ENCODE measurements around the gene CDON. TPM values are rescaled to one million over a fixed set of nuclear protein-coding genes. Genes with fewer than 3 reads are reported as not detected.

Gene CDON
- total and polyA plus RNA-seq, 4 experiments from 2014 or later = 0.03 to 3.1 (median 1.6) TPM

DNA sequence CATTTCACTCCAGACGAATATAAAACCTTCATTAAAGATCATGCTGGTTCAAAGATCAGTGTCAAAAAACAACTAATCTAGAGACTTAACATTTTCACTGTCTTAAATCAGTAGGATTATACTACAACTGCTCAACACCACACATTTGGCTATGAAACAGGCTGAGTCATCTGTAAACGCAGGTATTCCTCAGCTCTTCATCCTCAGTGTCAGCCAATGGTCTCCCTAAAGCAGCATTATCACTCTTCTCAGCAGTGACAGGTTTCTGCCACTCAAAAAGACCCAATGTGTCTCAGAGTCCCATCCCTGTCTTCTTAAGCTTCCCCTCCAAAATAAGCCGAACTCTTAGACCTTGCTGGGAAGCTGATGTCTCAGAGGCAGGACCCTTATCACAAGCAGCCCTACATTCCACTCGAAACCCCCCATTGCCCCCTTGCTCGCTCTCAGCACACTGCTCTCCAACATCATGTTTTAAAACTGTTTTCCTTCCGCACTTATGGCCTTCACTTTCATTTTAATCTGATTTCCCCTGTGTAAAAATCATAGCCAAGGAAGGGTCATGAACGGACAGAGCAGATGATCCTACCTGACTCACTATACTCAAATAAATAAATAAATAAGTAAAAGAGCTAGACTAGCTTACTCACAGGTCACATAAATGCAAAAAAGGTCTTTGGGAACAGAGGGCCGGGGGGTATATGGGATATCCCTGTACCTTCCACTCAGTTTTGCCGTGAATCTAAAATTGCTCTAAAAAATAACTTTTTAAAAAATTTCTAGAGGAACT lies 23.0 kb downstream of the CDON start:
- no peak overlapping the region for H3K4me3 ChIP-seq (ENCODE audit: low read length in 2 of 2)
- H3K27ac ChIP-seq (ENCODE audit: low read depth, low read length) = no peak overlapping the region
- no peaks in the 10 kb centered on the region for H3K27me3 ChIP-seq (ENCODE audit: insufficient read depth, low read length)
- no peak overlapping the region for H3K4me3 Mint-ChIP-seq
- H3K4me1 Mint-ChIP-seq = no peaks in the 10 kb centered on the region
- no peak overlapping the region for H3K27ac Mint-ChIP-seq
- no peaks in the 10 kb centered on the region for H3K36me3 Mint-ChIP-seq
- no peaks in the 10 kb centered on the region for H3K36me3 ChIP-seq (ENCODE audit: insufficient read depth, low read length)
- H3K9me3 Mint-ChIP-seq = no peaks in the 10 kb centered on the region
- no peaks in the 10 kb centered on the region for H3K4me1 ChIP-seq (ENCODE audit: insufficient read depth, low read length)
- peaks cover 2% of the 10 kb centered on the region in 2 donors for H3K27me3 Mint-ChIP-seq
- intact Hi-C loops (cut with micrococcal nuclease) = no loop called here
- no peak for DNase-seq
- POLR2A ChIA-PET (ENCODE audit: partially characterized antibody) = no interaction called here
- CTCF ChIA-PET (ENCODE audit: partially characterized antibody) = interaction anchor here (1.3 to 1.8 kb wide), 2 partner anchors 10 to 96 kb away, joined by 3 to 4 read pairs; no protein-coding TSS in a partner anchor
- no peaks in the 10 kb centered on the region for H3K9me3 ChIP-seq (ENCODE audit: control insufficient read depth in 1 of 2, low read length in 2 of 2)

DNA sequence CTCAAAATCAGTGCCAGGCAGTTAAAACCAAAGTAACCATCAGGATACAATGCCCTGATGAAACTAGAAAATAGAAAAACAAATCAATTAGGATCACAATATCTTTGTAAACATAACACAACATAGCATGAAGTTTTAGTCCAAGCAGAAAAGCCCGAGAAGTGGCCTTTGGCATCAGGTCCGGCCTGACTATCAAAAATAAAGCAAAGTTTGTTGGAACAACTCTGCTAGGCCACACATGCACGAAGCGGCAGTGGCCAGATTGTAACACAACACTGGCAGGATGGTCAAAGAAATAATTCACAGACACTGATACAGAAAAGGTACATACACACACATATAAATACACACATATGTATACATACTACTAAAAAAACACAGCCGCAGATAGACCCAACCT lies 26.9 kb downstream of the CDON start:
- Mint-ChIP-seq H3K27me3 (peaks cover 1 to 6% of the 10 kb centered on the region in 2 donors), H3K36me3 (no peaks in the 10 kb centered on the region), H3K4me3 (no peak overlapping the region), H3K9me3 (no peaks in the 10 kb centered on the region), H3K27ac (no peak overlapping the region), H3K4me1 (no peaks in the 10 kb centered on the region)
- Histone ChIP-seq H3K36me3 (ENCODE audit: insufficient read depth, low read length) (no peaks in the 10 kb centered on the region), H3K27me3 (ENCODE audit: insufficient read depth, low read length) (no peaks in the 10 kb centered on the region), H3K4me3 (ENCODE audit: low read length in 2 of 2) (no peak overlapping the region), H3K27ac (ENCODE audit: low read depth, low read length) (no peak overlapping the region), H3K9me3 (ENCODE audit: control insufficient read depth in 1 of 2, low read length in 2 of 2) (no peaks in the 10 kb centered on the region), H3K4me1 (ENCODE audit: insufficient read depth, low read length) (no peaks in the 10 kb centered on the region)
- DNase-seq = no peak
- POLR2A ChIA-PET (ENCODE audit: partially characterized antibody) = no interaction called here
- intact Hi-C loops (cut with micrococcal nuclease) = no loop called here
- CTCF ChIA-PET (ENCODE audit: partially characterized antibody) = no interaction called here

DNA sequence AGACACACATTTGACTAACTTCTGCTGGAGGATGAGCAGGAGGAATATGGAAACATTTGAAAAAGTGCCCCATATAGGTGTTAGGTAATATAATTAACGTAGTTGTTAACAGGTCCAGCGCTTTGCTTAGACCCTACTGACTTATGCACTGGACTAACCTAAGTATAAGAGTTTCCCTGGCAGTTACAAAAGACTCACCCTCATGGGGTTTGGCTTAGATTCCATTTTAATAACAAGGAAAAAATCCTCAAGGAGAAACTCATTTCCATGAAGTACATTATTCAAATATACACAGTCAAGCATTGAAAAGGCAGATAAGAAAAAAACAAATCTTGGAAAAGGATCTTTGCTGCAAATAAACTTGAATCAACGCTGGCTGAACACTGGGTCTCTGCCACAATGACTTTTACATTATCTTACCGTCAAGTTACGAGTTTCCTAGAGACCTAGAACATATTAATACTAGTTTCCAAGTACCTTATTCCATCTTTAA lies 27.7 kb downstream of the CDON start:
- no peaks in the 10 kb centered on the region for H3K36me3 Mint-ChIP-seq
- no peaks in the 10 kb centered on the region for H3K9me3 Mint-ChIP-seq
- H3K27ac Mint-ChIP-seq = no peak overlapping the region
- H3K36me3 ChIP-seq (ENCODE audit: insufficient read depth, low read length) = no peaks in the 10 kb centered on the region
- no peaks in the 10 kb centered on the region for H3K4me1 Mint-ChIP-seq
- no peak for DNase-seq
- no peaks in the 10 kb centered on the region for H3K9me3 ChIP-seq (ENCODE audit: control insufficient read depth in 1 of 2, low read length in 2 of 2)
- no peak overlapping the region for H3K27ac ChIP-seq (ENCODE audit: low read depth, low read length)
- no peak overlapping the region for H3K4me3 ChIP-seq (ENCODE audit: low read length in 2 of 2)
- H3K27me3 Mint-ChIP-seq = peaks cover 1 to 6% of the 10 kb centered on the region in 2 donors
- H3K4me3 Mint-ChIP-seq = no peak overlapping the region
- ChIA-PET CTCF (ENCODE audit: partially characterized antibody) (interaction anchor here (0.5 kb wide), 1 partner anchor 470 kb away, joined by 3 read pairs; no protein-coding TSS in a partner anchor), POLR2A (ENCODE audit: partially characterized antibody) (no interaction called here)
- no peaks in the 10 kb centered on the region for H3K4me1 ChIP-seq (ENCODE audit: insufficient read depth, low read length)
- intact Hi-C loops (cut with micrococcal nuclease) = no loop called here
- H3K27me3 ChIP-seq (ENCODE audit: insufficient read depth, low read length) = no peaks in the 10 kb centered on the region

DNA sequence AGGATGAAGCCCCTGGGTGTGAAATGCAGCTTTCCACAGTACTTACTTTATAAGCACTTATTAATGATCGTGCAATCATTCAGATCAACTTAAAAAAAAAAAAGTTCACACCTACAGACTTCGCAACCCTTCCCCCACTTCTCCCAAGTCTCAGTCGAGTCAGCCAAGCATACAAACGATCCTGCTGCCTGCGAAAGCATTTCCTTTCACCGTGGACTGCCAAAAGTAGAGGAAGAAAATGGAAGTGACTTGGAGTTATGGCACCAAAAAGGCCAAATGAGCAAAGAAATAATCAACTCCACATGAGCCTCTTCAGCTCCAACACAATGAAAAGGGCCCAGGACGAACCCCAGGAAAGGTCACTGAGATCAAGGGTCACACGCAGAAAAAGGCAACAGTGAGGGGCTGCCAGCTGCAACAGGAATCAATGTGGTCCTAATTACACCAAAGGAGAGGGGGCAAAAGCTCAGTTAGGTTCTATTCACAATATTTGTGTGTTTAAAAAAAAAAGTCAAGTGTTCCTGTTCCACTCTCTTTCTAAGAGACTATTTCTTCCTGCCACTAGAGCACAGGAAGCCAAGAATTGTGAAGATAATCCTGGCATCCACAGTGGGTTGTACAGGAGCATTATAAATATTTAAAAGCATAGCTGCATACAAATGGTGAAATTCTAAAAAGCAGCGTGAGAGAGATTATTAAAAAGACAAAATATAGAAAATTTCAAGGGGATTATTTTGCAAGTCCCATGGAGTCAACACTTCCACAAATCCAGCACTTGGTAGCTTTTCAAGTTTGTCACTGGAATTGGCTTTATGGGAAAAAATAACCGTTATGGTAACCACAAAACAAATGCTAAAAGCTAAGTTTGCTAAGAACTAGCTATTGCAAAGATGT lies 28.4 kb downstream of the CDON start:
- Mint-ChIP-seq H3K4me1 (no peaks in the 10 kb centered on the region), H3K27me3 (peaks cover 1 to 10% of the 10 kb centered on the region in 2 donors), H3K27ac (no peak overlapping the region), H3K36me3 (no peaks in the 10 kb centered on the region), H3K9me3 (no peaks in the 10 kb centered on the region), H3K4me3 (no peak overlapping the region)
- CTCF ChIA-PET (ENCODE audit: partially characterized antibody) = interaction anchor here (0.5 kb wide), 1 partner anchor 469 kb away, joined by 3 read pairs; no protein-coding TSS in a partner anchor
- intact Hi-C loops (cut with micrococcal nuclease) = no loop called here
- H3K4me1 ChIP-seq (ENCODE audit: insufficient read depth, low read length) = no peaks in the 10 kb centered on the region
- POLR2A ChIA-PET (ENCODE audit: partially characterized antibody) = no interaction called here
- no peak overlapping the region for H3K4me3 ChIP-seq (ENCODE audit: low read length in 2 of 2)
- DNase-seq = no peak
- no peak overlapping the region for H3K27ac ChIP-seq (ENCODE audit: low read depth, low read length)
- no peaks in the 10 kb centered on the region for H3K36me3 ChIP-seq (ENCODE audit: insufficient read depth, low read length)
- no peaks in the 10 kb centered on the region for H3K27me3 ChIP-seq (ENCODE audit: insufficient read depth, low read length)
- H3K9me3 ChIP-seq (ENCODE audit: control insufficient read depth in 1 of 2, low read length in 2 of 2) = no peaks in the 10 kb centered on the region

DNA sequence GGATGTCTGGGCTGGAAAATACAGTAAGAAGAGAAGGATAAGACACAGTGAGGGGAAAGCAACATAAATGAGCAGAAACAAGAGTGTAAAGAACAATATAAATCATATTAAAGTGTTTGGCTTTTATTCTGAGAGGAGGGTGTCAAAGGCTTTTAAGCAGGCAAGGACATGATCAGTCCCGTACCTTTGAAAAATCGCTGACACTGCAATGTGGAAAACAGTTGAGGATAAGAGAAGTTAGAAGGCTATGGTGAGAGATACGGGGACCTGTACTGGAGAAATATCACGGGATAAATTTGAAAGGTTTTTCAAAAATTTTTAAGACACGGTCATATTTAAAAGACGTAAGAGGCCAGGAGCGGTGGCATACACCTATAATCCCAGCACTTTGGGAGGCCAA lies 30.3 kb downstream of the CDON start:
- H3K9me3 ChIP-seq (ENCODE audit: control insufficient read depth in 1 of 2, low read length in 2 of 2) = no peaks in the 10 kb centered on the region
- Mint-ChIP-seq H3K36me3 (no peaks in the 10 kb centered on the region), H3K27ac (no peak overlapping the region), H3K27me3 (peaks cover 1 to 7% of the 10 kb centered on the region in 2 donors), H3K4me3 (no peak overlapping the region), H3K4me1 (no peaks in the 10 kb centered on the region), H3K9me3 (no peaks in the 10 kb centered on the region)
- ChIA-PET POLR2A (ENCODE audit: partially characterized antibody) (no interaction called here), CTCF (ENCODE audit: partially characterized antibody) (no interaction called here)
- H3K27me3 ChIP-seq (ENCODE audit: insufficient read depth, low read length) = no peaks in the 10 kb centered on the region
- H3K36me3 ChIP-seq (ENCODE audit: insufficient read depth, low read length) = no peaks in the 10 kb centered on the region
- H3K4me1 ChIP-seq (ENCODE audit: insufficient read depth, low read length) = no peaks in the 10 kb centered on the region
- intact Hi-C loops (cut with micrococcal nuclease) = no loop called here
- no peak overlapping the region for H3K4me3 ChIP-seq (ENCODE audit: low read length in 2 of 2)
- DNase-seq = no peak
- no peak overlapping the region for H3K27ac ChIP-seq (ENCODE audit: low read depth, low read length)

DNA sequence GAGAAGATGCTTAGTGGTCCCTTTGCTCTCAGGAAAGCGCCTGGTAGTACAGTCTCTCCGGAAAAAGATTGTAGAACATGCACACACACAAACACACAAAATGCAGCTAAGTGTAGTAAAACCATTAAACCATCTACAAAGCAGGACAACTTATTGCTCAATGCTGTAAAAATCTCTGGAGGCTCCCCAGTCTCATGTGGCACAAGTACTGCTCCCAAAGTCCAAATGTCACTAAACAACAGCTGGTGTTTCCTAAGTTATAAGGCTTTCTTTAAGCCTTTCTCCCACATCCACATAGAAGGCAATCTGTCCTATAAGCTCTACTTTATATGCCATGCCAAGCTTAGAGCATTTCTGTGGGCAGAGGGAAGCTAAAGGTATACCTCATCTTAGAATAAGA lies 32.9 kb downstream of the CDON start:
- no peak for DNase-seq
- no peak overlapping the region for H3K27ac ChIP-seq (ENCODE audit: low read depth, low read length)
- ChIA-PET POLR2A (ENCODE audit: partially characterized antibody) (no interaction called here), CTCF (ENCODE audit: partially characterized antibody) (no interaction called here)
- no peaks in the 10 kb centered on the region for H3K36me3 Mint-ChIP-seq
- intact Hi-C loops (cut with micrococcal nuclease) = no loop called here
- no peaks in the 10 kb centered on the region for H3K4me1 Mint-ChIP-seq
- H3K27ac Mint-ChIP-seq = no peak overlapping the region
- H3K9me3 Mint-ChIP-seq = no peaks in the 10 kb centered on the region
- H3K4me1 ChIP-seq (ENCODE audit: insufficient read depth, low read length) = no peaks in the 10 kb centered on the region
- H3K27me3 ChIP-seq (ENCODE audit: insufficient read depth, low read length) = no peaks in the 10 kb centered on the region
- H3K27me3 Mint-ChIP-seq = peaks cover 1 to 7% of the 10 kb centered on the region in 2 donors
- H3K4me3 Mint-ChIP-seq = no peak overlapping the region
- no peak overlapping the region for H3K4me3 ChIP-seq (ENCODE audit: low read length in 2 of 2)
- no peaks in the 10 kb centered on the region for H3K9me3 ChIP-seq (ENCODE audit: control insufficient read depth in 1 of 2, low read length in 2 of 2)
- no peaks in the 10 kb centered on the region for H3K36me3 ChIP-seq (ENCODE audit: insufficient read depth, low read length)

DNA sequence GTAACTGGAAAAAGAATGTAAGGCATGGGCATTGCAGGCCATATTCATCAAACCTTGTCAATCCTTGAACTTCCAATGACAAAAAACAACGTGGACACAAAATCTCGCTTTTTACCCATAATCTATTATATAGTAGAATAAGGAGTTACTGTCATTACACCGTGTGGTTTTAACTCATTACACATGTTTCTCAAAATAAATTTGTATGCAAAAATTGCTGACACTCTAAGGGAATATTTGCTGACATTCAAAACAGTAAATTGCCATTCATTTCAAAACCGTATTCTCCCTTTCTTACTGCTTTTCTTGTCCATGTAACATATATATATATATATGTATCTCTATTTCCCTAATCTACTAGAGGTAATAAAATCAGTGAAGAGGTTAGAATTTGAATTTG lies 33.4 kb downstream of the CDON start:
- Mint-ChIP-seq H3K4me1 (no peaks in the 10 kb centered on the region), H3K36me3 (no peaks in the 10 kb centered on the region), H3K27me3 (peaks cover 1 to 7% of the 10 kb centered on the region in 2 donors), H3K4me3 (no peak overlapping the region), H3K27ac (no peak overlapping the region), H3K9me3 (no peaks in the 10 kb centered on the region)
- CTCF ChIA-PET (ENCODE audit: partially characterized antibody) = no interaction called here
- Histone ChIP-seq H3K4me1 (ENCODE audit: insufficient read depth, low read length) (no peaks in the 10 kb centered on the region), H3K27ac (ENCODE audit: low read depth, low read length) (no peak overlapping the region), H3K9me3 (ENCODE audit: control insufficient read depth in 1 of 2, low read length in 2 of 2) (no peaks in the 10 kb centered on the region), H3K27me3 (ENCODE audit: insufficient read depth, low read length) (no peaks in the 10 kb centered on the region), H3K36me3 (ENCODE audit: insufficient read depth, low read length) (no peaks in the 10 kb centered on the region), H3K4me3 (ENCODE audit: low read length in 2 of 2) (no peak overlapping the region)
- POLR2A ChIA-PET (ENCODE audit: partially characterized antibody) = no interaction called here
- intact Hi-C loops (cut with micrococcal nuclease) = no loop called here
- DNase-seq = no peak
